Sigmoid colon (tissue), 4 donors: ENCODE data around the gene DNAJB14.

Source experiments
- CTCF ChIP-seq, 4 experiments: fragments of 450-650 bp in 3 of 4; fragments of 200-600 bp in 1 of 4; IDR thresholded peaks; one replicate each; pipeline ENCODE4 v1.5.1; 2016 to 2019; ENCODE audit warnings: antibody characterized with exemption in 4 of 4, mild to moderate bottlenecking in 3 of 4, moderate library complexity in 2 of 4
- EP300 ChIP-seq, 4 donors: sonication (generic); formaldehyde crosslinking; IDR thresholded peaks; one replicate each; pipeline ENCODE4 v1.6.1; 2017; ENCODE audit warnings: antibody characterized with exemption in 4 of 4
- POLR2A ChIP-seq, 2 donors: fragments of 450-650 bp; IDR thresholded peaks; one replicate each; pipeline ENCODE4 v1.6.1; 2016; ENCODE audit warnings: antibody characterized with exemption in 2 of 2, mild to moderate bottlenecking in 2 of 2, moderate library complexity in 2 of 2
- POLR2AphosphoS5 ChIP-seq, 4 donors: sonication (generic); formaldehyde crosslinking; IDR thresholded peaks; one replicate each; pipeline ENCODE4 v1.6.1; 2017; ENCODE audit warnings: antibody characterized with exemption in 4 of 4

- no peak for TF ChIP-seq CTCF (IDR thresholded peaks at IDR 0.05)
- peak; percentile 54 to 86 (median 81) for TF ChIP-seq POLR2AphosphoS5 (IDR thresholded peaks at IDR 0.05)
- peak in 1 of 2 donors; percentile 6 for TF ChIP-seq POLR2A (IDR thresholded peaks at IDR 0.05)
- no peak for TF ChIP-seq EP300 (IDR thresholded peaks at IDR 0.05)
Observed at GRCh38 chr4:99894161-99894997, 52.0 kb downstream of the DNAJB14 start, which contains the start of gene LAMTOR3.
